HG02885 (cell line): Measurements from ENCODE around the gene NANS.
A peak's percentile ranks its signal among the peaks of the same experiment; 100 is the strongest.
"Not testable (repeated sequence)": the region's sequence is repeated elsewhere in the genome, so short reads cannot be mapped to it uniquely, and the experiment has no call there.

Experiments
- ATAC-seq: cut with Tn5 transposase; IDR thresholded peaks from one replicate; pipeline ENCODE4 v1.9.1; 2021; ENCODE audit warnings: mild to moderate bottlenecking; ENCODE audit not compliant: unreplicated experiment, poor library complexity

The NANS gene

DNA sequence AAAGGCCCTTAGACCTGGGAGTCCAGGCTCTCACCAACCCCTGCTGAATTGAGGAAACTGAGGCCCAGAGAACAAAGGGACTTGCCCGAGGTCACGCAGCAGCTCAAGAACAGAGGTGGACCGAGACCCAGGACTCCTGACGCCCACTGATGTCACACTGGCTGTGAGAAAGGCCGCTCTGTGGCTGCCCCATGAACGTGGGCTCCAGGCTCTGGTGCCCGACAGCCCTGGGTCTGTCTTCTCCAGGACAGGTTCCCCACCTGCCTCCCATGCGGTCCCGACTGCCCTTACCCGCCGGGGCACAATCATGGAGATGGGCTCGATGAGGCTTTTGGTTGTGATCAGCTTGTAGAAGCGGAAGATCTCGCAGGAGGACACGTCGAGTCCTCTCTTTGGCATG, 71.8 kb downstream of the NANS start:
- ATAC-seq: no peak

DNA sequence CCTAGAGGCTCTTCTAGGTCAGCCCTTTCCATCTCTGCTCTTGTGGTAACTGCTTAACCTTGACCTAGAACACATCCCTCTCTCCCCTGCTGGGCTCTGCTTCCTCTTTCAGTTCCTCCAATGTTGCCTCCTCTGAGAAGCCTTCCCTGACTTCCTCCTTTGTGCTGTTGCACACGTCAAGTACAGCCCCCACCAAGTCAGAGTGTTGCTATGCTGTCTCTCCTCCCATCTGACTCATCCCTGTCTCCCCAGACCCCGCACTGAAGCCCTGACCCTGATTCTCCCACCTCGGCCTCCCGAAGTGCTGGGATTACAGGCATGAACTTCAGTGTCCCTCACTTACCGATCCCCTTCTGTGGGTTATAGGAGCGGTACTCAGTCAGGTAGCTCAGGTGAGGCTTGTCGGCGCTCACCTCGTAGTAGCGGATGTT, 72.9 kb downstream of the NANS start:
- ATAC-seq: peak; percentile 84

DNA sequence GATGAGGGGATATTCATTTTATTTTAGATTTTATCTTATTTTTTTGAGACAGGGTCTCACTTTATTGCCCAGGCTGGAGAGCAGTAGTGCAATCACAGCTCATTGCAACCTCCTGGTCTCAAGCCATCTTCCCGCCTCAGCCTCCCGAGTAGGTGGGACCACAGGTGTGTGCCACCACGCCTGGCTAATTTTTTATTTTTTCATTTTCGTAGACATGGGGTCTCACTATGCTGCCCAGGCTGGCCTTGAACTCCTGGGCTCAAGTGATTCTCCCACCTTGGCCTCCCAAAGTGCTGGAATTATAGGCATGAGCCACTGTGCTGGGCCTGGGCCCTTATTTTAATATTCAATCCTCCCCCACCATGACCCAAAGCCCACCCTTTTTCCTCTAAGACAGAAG, 73.5 kb downstream of the NANS start:
- not testable (repeated sequence) for ATAC-seq

DNA sequence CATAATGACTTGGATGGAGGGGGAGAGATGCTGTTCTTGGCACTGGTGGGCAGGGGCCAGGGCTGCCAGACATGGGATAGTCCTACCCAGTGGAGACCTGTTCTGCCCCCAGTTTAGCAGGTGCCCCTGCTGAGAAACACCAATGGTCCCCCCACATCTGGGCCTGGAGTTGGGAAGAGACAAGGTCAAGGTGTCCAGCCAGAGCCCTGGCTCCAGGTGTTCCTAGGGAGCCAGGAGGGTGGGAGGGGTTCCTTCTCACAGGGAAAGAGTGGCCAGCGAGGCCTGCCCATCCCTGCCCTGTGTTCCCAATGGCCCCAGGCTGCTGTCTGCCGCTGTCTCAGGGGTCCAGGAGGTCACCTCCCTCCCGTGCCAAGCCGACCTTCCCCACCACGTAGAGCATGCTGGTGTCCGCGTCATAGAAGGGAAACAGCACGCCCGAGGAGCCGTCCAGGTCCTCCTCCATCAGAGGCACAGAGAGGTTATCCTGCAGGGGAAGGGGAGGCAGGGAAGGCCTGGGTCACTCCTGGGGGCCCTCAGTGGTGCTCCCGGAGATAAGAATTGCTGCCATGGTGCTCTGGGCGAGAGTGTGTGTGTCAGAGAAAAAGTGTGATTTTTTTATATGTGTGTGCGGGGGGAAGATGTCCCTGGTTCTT, 74.2 kb downstream of the NANS start:
- no peak for ATAC-seq

DNA sequence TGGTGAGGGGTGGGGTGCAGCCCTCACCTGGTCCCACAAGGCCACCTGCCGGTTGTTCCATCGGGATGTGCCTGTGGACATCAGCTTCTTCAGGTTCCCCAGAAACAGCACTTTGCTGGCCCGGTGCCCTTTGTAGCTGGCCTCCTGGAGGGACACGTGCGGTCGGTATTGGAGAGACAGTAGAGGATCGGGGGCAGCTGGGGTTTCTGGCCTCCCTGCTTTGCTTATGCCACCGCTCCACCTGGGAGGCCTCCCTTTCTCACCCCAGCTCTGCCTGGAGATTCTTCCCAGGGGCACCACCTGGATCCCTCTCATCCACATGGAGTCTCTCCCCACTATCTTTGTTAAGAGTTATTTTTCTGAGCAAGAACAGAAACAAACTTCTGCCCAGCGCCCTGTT, 75.6 kb downstream of the NANS start:
- ATAC-seq: no peak
